BE2C (cell line): ENCODE results near the gene MAGI2.
"Not testable (repeated sequence)": the region's sequence is repeated elsewhere in the genome, so short reads cannot be mapped to it uniquely, and the experiment has no call there.

Experiments used
- DNase-seq: peaks from one replicate; pipeline ENCODE4 v3.0.0-alpha.2; 2020
- H3K27me3 ChIP-seq: fragments of 250-450 bp; sonication (Bioruptor Pico); 2 replicates; pipeline ENCODE4 v1.5.1; 2020; ENCODE audit warnings: mild to moderate bottlenecking
- H3K36me3 ChIP-seq: fragments of 250-450 bp; sonication (Bioruptor Pico); 2 replicates; pipeline ENCODE4 v1.5.1; 2020; ENCODE audit warnings: mild to moderate bottlenecking
- H3K4me1 ChIP-seq: fragments of 250-450 bp; sonication (Bioruptor Pico); 2 replicates; pipeline ENCODE4 v1.5.1; 2020
- H3K4me3 ChIP-seq: 2 replicates; pipeline ENCODE4 v1.5.1; 2011; ENCODE audit warnings: low read depth, low read length
- H3K9me3 ChIP-seq: fragments of 250-450 bp; sonication (Bioruptor Pico); 2 replicates; pipeline ENCODE4 v1.5.1; 2020
- TF ChIP-seq, protein P1 (sequence below): IDR thresholded peaks from 2 replicates; pipeline ENCODE4 v1.5.1; 2012; ENCODE audit warnings: mild to moderate bottlenecking, low read depth, low read length

Gene MAGI2

DNA sequence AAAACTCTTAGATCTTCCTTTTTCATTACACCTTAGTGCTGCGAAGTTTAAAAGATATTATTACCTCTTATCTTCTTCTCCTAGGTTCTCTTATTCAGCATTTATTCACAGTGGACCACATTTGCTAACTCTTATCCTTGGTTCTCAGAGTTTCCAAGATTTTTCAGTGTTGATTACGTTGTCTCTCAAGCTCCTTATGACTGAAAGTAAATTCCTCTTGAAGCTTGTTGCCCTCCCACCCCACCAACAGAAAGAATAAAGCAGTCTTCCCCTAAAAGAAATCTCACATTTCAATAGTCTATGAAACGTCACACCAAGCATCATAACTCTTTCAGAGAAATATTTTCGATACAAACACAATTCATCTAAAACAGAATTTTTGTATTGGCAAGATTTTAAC, 362.5 kb downstream of the MAGI2 start:
- H3K4me1 ChIP-seq: no peaks in the 10 kb centered on the region
- TF ChIP-seq, protein P1, sequence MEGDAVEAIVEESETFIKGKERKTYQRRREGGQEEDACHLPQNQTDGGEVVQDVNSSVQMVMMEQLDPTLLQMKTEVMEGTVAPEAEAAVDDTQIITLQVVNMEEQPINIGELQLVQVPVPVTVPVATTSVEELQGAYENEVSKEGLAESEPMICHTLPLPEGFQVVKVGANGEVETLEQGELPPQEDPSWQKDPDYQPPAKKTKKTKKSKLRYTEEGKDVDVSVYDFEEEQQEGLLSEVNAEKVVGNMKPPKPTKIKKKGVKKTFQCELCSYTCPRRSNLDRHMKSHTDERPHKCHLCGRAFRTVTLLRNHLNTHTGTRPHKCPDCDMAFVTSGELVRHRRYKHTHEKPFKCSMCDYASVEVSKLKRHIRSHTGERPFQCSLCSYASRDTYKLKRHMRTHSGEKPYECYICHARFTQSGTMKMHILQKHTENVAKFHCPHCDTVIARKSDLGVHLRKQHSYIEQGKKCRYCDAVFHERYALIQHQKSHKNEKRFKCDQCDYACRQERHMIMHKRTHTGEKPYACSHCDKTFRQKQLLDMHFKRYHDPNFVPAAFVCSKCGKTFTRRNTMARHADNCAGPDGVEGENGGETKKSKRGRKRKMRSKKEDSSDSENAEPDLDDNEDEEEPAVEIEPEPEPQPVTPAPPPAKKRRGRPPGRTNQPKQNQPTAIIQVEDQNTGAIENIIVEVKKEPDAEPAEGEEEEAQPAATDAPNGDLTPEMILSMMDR: no peak
- DNase-seq: no peak

DNA sequence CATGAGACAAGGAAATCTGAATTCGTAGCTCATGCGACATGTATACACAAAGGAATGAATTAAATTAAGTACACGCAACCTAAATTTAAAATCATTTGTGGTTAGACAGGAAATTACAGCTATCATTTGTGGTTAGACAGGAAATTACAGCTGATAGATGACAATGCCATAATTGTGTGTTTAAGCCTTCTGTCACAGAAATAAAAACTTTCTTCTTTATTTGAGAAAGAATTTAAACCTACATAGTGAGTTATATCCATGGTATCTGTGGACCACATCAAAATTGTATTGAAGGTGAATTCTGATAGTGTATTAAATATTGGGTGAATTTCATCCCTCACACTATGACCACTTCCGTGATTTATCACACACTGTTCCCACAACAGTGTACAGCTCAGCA, 362.9 kb downstream of the MAGI2 start:
- no peak overlapping the region for H3K4me3 ChIP-seq
- no peaks in the 10 kb centered on the region for H3K9me3 ChIP-seq
- H3K36me3 ChIP-seq: no peaks in the 10 kb centered on the region
- H3K27me3 ChIP-seq: no peaks in the 10 kb centered on the region
- TF ChIP-seq, protein P1: no peak
- no peak for DNase-seq
- no peaks in the 10 kb centered on the region for H3K4me1 ChIP-seq

More for the DNA sequence above, 362.5 kb downstream of the MAGI2 start:
- H3K36me3 ChIP-seq: no peaks in the 10 kb centered on the region
- H3K4me3 ChIP-seq: no peak overlapping the region
- no peaks in the 10 kb centered on the region for H3K9me3 ChIP-seq
- no peaks in the 10 kb centered on the region for H3K27me3 ChIP-seq

- no peaks in the 10 kb centered on the region for H3K9me3 ChIP-seq
- no peak for DNase-seq
- no peak overlapping the region for H3K4me3 ChIP-seq
- no peaks in the 10 kb centered on the region for H3K4me1 ChIP-seq
- H3K27me3 ChIP-seq: no peaks in the 10 kb centered on the region
- no peaks in the 10 kb centered on the region for H3K36me3 ChIP-seq
- TF ChIP-seq, protein P1: no peak
Observed at GRCh38 chr7:79084423-79084822, 369.0 kb downstream of the MAGI2 start.

- H3K9me3 ChIP-seq: no peaks in the 10 kb centered on the region
- no peaks in the 10 kb centered on the region for H3K4me1 ChIP-seq
- H3K4me3 ChIP-seq: no peak overlapping the region
- TF ChIP-seq, protein P1: no peak
- H3K27me3 ChIP-seq: no peaks in the 10 kb centered on the region
- no peaks in the 10 kb centered on the region for H3K36me3 ChIP-seq
- no peak for DNase-seq
Observed at GRCh38 chr7:79079919-79080554, 373.4 kb downstream of the MAGI2 start.

- H3K4me1 ChIP-seq: no peaks in the 10 kb centered on the region
- no peaks in the 10 kb centered on the region for H3K36me3 ChIP-seq
- H3K4me3 ChIP-seq: no peak overlapping the region
- no peak for DNase-seq
- H3K27me3 ChIP-seq: no peaks in the 10 kb centered on the region
- TF ChIP-seq, protein P1: no peak
- H3K9me3 ChIP-seq: no peaks in the 10 kb centered on the region
Observed at GRCh38 chr7:79078273-79078672, 375.2 kb downstream of the MAGI2 start.

- H3K4me3 ChIP-seq, H3K9me3 ChIP-seq, H3K36me3 ChIP-seq, H3K27me3 ChIP-seq, DNase-seq, H3K4me1 ChIP-seq: not testable (repeated sequence)
Observed at GRCh38 chr7:79071187-79071586, 382.3 kb downstream of the MAGI2 start.
